IPS DF 19.7 (cell line): Measurements from ENCODE around the gene PTPN4.
A peak's percentile ranks its signal among the peaks of the same experiment; 100 is the strongest.

Experiments
- DNase-seq: peaks from one replicate; pipeline ENCODE4 v3.0.0-alpha.2; 2013; ENCODE audit warnings: low read depth, low spot score

Gene PTPN4

DNA sequence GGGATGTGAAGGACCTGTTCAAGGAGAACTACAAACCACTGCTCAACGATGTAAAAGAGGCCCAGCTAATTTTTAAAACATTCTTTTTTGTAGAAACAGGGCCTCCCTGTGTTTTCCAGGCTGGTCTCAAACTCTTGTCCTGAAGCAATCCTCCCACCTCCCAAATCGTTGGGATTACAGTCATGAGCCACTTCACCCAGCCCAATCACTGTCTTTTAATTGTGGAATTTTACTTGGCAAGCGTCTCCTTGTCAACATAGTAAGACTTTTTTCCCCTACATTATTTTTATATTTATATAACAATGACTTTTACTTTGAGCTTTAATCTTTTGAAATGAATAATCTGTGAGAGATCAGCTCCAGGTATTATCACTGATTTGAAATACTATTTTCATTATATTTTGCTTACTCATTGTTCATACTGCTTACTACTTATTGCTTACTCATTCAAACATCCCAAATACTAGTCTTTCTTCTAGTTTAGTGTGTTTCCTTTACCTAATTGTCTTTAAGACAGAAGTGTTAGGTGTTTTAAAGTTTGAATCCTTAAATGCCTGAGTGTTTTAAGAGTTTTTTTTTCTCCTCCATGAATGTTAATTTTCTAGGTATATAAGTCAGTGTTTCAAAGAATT is 48.9 kb downstream of the PTPN4 start:
- no peak for DNase-seq

- no peak for DNase-seq
Measured at GRCh38 chr2:119809339-119810048, 49.8 kb downstream of the PTPN4 start.

- no peak for DNase-seq
Measured at GRCh38 chr2:119810049-119810630, 50.4 kb downstream of the PTPN4 start.

DNA sequence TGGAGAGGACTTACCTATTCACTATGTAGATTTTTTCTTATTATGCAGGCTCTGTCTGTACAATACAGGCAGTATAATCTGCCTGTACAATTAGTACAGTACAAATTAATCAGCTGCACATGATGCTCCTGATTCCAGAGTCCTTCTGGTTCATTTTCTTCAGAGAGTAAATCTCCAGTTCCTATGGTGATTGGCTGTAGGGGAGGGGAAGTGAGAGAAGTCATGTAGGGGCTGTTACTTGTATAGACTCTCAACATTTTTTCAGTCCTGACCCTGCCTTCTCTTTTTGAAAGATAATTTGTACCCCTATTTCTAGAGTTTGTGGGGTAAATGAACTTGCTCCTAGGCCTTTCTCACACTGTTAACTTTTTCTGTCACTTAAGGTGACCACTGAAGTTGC is 54.5 kb downstream of the PTPN4 start:
- DNase-seq: no peak

DNA sequence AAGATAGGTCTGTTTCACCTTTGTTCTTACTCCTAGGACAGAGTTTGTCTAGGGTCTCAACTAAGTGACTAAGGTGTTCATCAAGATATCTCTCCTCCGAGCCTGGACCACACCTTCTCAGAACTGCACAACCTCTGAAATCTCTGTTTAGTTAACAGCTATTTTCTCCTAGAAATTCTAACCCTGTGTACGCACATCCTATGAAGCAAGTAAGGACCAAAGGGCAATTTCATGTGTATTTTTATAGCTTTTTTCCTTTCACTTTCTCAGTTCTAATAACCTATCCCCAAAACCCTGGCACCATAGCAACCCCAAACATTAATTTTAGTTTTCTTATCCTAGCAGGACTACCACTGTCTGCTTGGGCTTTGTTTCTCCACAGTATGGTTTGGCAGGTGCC is 59.1 kb downstream of the PTPN4 start:
- no peak for DNase-seq

DNA sequence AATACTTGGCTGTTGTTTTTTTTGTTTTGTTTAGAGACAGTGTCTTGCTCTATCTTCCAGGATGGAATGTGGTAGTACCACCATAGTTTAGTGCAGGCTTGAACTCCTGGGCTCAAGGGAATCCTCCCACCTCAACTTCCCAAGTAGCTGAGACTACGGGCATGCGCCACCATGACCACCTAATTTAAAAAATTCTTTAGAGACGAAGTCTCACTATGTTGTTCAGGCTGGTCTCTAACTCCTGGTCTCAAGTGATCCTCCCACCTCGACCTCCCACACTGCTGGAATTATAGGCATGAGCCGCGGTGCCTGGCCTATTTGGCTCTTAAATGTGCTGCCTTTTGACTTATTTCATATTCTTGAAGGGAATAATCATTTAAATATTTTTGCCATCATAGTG is 60.1 kb downstream of the PTPN4 start:
- DNase-seq: no peak

DNA sequence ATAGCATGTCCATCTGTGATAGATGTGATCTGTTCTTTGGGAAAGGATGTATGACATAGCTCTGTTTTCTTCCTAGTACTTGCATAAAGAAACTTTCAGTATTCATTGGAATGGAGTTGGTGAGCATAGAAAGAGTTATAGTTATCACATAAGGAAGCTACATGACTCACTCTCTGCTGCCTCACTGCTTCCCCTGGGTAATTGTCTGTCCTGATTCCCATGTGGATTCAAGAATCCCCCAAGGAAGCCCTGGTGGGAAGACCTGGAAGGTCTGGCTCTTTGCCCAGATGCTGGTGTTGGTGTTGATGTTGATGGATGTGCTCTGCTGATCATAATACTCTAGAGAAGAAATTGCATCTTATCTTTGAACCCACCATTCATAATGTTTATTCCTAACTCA is 60.6 kb downstream of the PTPN4 start:
- DNase-seq: no peak

- no peak for DNase-seq
Measured at GRCh38 chr2:119821266-119821665, 61.5 kb downstream of the PTPN4 start.

DNA sequence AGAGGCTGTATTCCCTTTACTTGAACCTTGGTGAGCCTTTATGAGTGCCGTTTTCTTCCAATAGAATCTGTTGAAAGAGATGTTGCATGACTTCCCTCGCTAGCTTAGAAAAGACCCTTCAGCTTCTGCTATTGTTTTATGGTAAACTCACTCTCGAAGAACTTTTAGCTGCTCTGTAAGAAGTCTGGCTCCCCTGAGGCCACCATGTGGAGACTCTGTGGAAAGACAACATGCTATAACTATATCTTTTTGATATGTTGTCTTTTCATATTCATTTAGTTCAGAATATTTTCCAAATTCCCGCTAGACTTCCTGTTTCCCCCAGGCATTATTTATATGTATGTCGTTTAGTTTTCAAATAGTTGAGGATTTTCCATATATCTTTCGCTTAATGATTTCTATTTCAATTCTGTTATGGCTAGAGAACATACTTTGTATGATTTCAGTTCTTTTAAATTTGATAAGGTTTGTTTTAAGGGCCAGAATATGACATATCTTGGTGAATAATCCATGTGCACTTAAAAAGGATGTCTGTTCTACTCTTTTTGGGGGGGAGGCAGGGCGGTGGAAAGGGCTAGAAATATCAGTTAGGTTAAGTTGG is 64.1 kb downstream of the PTPN4 start:
- no peak for DNase-seq

DNA sequence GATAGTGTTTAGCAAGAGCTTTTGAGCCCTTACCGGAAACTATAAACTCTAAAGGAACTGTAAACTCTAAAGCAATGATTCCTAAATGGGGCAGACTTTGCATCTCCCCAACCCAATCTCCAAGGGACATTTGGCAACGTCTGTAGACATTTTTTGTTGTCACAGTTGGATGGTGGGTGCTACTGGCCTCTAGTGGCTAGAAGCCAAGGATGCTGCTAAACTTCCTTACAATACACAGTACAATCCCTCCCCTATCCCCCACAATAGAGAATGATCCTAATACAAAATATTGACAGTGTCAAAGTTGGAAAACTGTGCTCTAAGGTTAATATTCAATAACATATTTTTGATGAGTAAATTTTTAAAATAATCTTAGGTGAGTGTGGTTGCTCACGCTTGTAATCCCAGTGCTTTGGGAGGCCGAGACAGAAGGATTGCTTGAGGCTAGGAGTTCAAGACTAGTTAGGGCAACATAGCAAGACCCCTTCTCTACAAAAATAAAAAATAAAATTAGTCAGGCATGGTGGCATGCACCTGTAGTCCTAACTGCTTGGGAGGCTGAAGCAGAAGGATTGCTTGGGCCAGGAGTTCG is 66.7 kb downstream of the PTPN4 start:
- peak; percentile 28 for DNase-seq

- DNase-seq: no peak
Measured at GRCh38 chr2:119827866-119828507, 68.3 kb downstream of the PTPN4 start.

GRCh38 chr2:119836455-119837142 is 76.9 kb downstream of the PTPN4 start:
- no peak for DNase-seq

DNA sequence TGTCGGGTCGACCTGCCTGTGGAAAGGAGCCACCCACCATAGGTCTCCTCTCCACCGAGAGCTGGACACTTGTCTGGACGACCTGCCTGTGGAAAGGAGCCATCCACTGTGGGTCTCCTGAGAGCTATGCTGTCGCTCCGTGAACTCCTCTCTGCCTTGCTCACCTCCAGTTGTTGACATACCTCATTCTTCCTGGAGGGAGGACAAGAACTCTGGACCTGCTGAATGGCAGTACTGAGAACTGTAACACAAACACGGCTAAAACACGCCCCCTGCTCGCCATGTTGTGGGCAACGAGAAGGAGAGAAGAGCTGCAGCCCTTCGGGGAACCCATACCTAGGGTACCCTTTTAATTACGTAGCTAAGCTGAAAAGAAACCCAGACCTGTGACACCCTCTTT is 77.6 kb downstream of the PTPN4 start:
- no peak for DNase-seq

- DNase-seq: no peak
Measured at GRCh38 chr2:119837759-119838158, 78.0 kb downstream of the PTPN4 start.

GRCh38 chr2:119838179-119838578 is 78.5 kb downstream of the PTPN4 start:
- DNase-seq: no peak

DNA sequence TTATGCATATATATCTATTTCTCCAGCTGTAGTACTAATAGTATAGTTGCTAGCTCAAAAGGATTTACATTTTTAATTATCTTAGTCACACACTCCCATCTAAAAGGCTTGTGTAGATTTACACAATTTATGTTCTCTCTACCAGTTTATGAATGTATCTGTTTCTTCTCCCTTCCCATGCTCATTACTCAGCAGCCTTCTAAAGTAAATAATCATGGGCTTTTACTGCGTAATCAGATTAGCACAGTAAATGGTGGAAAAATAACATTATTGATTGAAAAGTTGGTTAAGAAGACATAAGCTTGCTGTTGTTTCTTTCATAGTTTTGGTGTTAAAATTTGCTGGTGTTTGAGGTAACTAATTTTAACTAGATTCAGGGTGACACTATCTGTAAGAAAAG is 81.8 kb downstream of the PTPN4 start:
- DNase-seq: no peak

- DNase-seq: no peak
Measured at GRCh38 chr2:119846021-119846420, 86.3 kb downstream of the PTPN4 start.

DNA sequence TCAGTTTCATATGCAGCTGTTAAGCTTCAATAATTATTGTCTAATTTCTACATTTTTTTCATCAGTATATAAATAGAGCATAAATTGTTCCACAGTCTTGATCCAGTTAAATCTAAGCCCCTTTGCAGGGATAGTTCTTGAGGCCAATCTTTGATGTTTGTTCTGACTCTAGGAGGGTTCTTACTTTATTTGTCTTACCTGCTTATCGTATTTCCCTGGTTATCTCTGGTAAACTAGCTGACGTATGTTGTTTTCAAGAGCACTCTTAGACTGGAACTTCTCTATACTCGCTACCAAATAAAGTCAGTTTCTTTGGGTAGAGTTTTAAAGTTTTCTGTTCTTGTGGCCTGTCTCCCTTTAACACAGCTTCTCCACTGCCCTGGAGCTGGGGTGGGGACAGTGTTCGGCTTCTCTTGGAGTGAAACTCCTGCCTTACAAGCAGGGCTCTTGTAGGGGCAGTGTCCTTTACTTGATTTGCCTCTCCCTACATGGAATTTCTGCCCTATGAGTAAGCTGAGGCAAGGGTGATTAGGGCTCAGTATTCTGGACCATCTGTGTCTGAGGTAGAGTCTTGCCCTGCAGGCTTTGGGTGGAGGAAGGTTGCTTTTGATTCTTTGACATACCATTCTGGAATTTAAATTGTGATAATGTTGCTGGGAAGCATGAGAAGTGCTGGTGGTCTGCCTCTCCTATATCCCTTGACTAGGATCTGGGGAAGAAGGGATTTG is 90.3 kb downstream of the PTPN4 start:
- no peak for DNase-seq

GRCh38 chr2:119852214-119852613 is 92.5 kb downstream of the PTPN4 start:
- DNase-seq: no peak

GRCh38 chr2:119853777-119854399 is 94.2 kb downstream of the PTPN4 start:
- DNase-seq: peak; percentile 20
